NCI-H2196 treated with DMSO at 0.1 percent for 48 hours (cell line): ENCODE measurements around the gene ETDC.
"Not testable (repeated sequence)": the region's sequence is repeated elsewhere in the genome, so short reads cannot be mapped to it uniquely, and the experiment has no call there.

Source experiments
- DNase-seq: peaks from one replicate; lab custom pipeline; 2025; ENCODE audit not compliant: unreplicated experiment; lab: John Stamatoyannopoulos, UW

Gene ETDC

GRCh38 chrX:135309430-135309923, at the start of gene ETDC:
Gene ETDC, plus strand, starts transcription at chrX:135309480. Its CDS starts 0 bp downstream, at chrX:135309480.
- DNase-seq: no peak

- DNase-seq: not testable (repeated sequence)
These were observed 48.3 kb upstream of the ETDC start for GRCh38 chrX:135260976-135261375.

- DNase-seq: not testable (repeated sequence)
These were observed 45.9 kb upstream of the ETDC start for GRCh38 chrX:135263376-135263775.

GRCh38 chrX:135264206-135264605, 45.1 kb upstream of the ETDC start:
- DNase-seq: no peak

- DNase-seq: no peak
These were observed 36.1 kb upstream of the ETDC start for GRCh38 chrX:135273162-135273561.

GRCh38 chrX:135275973-135276372, 33.3 kb upstream of the ETDC start:
- DNase-seq: no peak

- DNase-seq: no peak
These were observed 21.9 kb upstream of the ETDC start for GRCh38 chrX:135287266-135287823.

GRCh38 chrX:135295238-135295943, 13.9 kb upstream of the ETDC start:
- no peak for DNase-seq

GRCh38 chrX:135295944-135296305, 13.4 kb upstream of the ETDC start:
- no peak for DNase-seq

- DNase-seq: no peak
These were observed 6.9 kb upstream of the ETDC start for GRCh38 chrX:135302269-135302873.

- DNase-seq: no peak
These were observed 4.5 kb upstream of the ETDC start for GRCh38 chrX:135304741-135305140.

- DNase-seq: no peak
These were observed 2.1 kb upstream of the ETDC start for GRCh38 chrX:135307171-135307570.

- DNase-seq: no peak
These were observed 880 bp upstream of the ETDC start for GRCh38 chrX:135308345-135308855.

- no peak for DNase-seq
These were observed 6.6 kb downstream of the ETDC start for GRCh38 chrX:135315864-135316263.

GRCh38 chrX:135324463-135324862, 15.2 kb downstream of the ETDC start:
- DNase-seq: no peak

- not testable (repeated sequence) for DNase-seq
These were observed 15.9 kb downstream of the ETDC start for GRCh38 chrX:135325036-135325818.

GRCh38 chrX:135327299-135327698, 18.0 kb downstream of the ETDC start:
- DNase-seq: no peak

GRCh38 chrX:135328421-135329005, 19.2 kb downstream of the ETDC start:
- no peak for DNase-seq

GRCh38 chrX:135330706-135331105, 21.4 kb downstream of the ETDC start:
- no peak for DNase-seq

- no peak for DNase-seq
These were observed 22.2 kb downstream of the ETDC start for GRCh38 chrX:135331525-135331924.

GRCh38 chrX:135340831-135341230, 31.6 kb downstream of the ETDC start:
- DNase-seq: no peak
